Mucosa of rectum (tissue), 2 donors: ENCODE measurements around the gene NIN.
A peak's percentile ranks its signal among the peaks of the same experiment; 100 is the strongest.

ENCODE experiments used
- H3K27ac ChIP-seq, 2 donors: one replicate each; pipeline ENCODE4 v1.7.0; 2013; ENCODE audit warnings: inconsistent platforms in 2 of 2, low read depth in 2 of 2, low read length in 2 of 2
- H3K27me3 ChIP-seq, 2 donors: one replicate each; pipeline ENCODE4 v1.7.0; 2013; ENCODE audit warnings: low read length in 2 of 2; ENCODE audit not compliant: control insufficient read depth in 2 of 2, insufficient read depth in 2 of 2
- H3K36me3 ChIP-seq, 2 donors: one replicate each; pipeline ENCODE4 v1.7.0; 2013; ENCODE audit warnings: low read length in 2 of 2; ENCODE audit not compliant: control insufficient read depth in 2 of 2, insufficient read depth in 2 of 2
- H3K4me1 ChIP-seq, 2 donors: one replicate each; pipeline ENCODE4 v1.7.0; 2013; ENCODE audit warnings: low read length in 2 of 2, mild to moderate bottlenecking in 1 of 2; ENCODE audit not compliant: control insufficient read depth in 2 of 2, insufficient read depth in 2 of 2
- H3K4me3 ChIP-seq, 2 donors: one replicate each; pipeline ENCODE4 v1.7.0; 2013; ENCODE audit warnings: low read length in 2 of 2
- H3K9ac ChIP-seq, 2 donors: one replicate each; pipeline ENCODE4 v1.7.0; 2013; ENCODE audit warnings: low read length in 2 of 2, low read depth in 1 of 2, mild to moderate bottlenecking in 1 of 2
- H3K9me3 ChIP-seq, 2 donors: one replicate each; pipeline ENCODE4 v1.7.0; 2013; ENCODE audit warnings: low read length in 2 of 2; ENCODE audit not compliant: control insufficient read depth in 2 of 2
- donor health status: healthy.
- donor health status: Normal muscosa, but diverticular disease.

NIN gene

GRCh38 chr14:50860478-50861086 lies 29.6 kb upstream of the NIN start:
- peaks cover 6 to 8% of the 10 kb centered on the region in 2 donors for H3K4me1 ChIP-seq
- H3K9me3 ChIP-seq, result no peaks in the 10 kb centered on the region
- no peaks in the 10 kb centered on the region for H3K36me3 ChIP-seq
- peak overlapping the region; percentile 61 to 85 for H3K4me3 ChIP-seq
- peak overlapping the region in 1 of 2 donors; percentile 16 for H3K27ac ChIP-seq
- no peaks in the 10 kb centered on the region for H3K27me3 ChIP-seq
- peak overlapping the region; percentile 52 for H3K9ac ChIP-seq

DNA sequence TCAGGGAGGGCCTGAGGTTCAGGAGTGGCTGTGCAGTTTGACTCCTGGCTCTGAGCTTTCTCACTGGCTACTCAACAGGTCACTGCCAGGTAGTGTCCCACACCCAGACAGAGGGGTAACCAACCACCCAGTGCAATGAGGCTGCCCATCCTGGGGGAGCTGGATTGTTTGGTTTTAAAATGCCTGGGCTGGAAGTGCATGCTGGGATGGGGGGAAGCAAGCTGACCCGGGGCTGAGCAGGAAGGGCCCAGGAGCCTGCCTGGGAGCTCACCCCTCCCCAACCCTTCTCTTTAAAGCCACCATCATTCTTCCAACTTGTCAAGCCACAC lies 28.3 kb upstream of the NIN start:
- Histone ChIP-seq H3K9ac (peak overlapping the region in 1 of 2 donors; percentile 32), H3K27ac (peak overlapping the region in 1 of 2 donors; percentile 9), H3K4me1 (peaks cover 6 to 8% of the 10 kb centered on the region in 2 donors), H3K27me3 (no peaks in the 10 kb centered on the region), H3K9me3 (no peaks in the 10 kb centered on the region), H3K36me3 (no peaks in the 10 kb centered on the region), H3K4me3 (peak overlapping the region; percentile 61 to 85)

DNA sequence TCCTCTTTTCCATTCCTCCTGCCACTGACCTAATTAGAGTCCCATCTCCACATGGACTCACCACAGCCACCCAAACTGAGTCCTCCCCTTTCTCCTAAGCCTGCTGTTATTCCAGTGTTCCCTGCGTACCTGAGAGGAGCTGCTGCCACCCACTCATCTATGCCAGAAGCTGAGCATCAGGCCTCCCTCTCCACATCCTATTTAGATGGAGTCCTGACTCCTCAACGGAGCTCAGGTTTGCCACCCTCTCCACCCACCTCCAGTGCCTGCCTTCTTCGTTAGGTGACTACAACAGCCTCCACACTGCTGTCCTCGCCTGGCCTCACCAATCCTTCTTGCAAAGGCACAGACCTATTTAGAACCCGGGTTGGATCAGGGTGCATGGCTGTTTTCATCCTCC lies 25.7 kb upstream of the NIN start:
- H3K4me3 ChIP-seq, result no peak overlapping the region
- H3K27ac ChIP-seq, result no peak overlapping the region
- peaks cover 6 to 8% of the 10 kb centered on the region in 2 donors for H3K4me1 ChIP-seq
- H3K9me3 ChIP-seq, result no peaks in the 10 kb centered on the region
- H3K36me3 ChIP-seq, result no peaks in the 10 kb centered on the region
- no peaks in the 10 kb centered on the region for H3K27me3 ChIP-seq
- no peak overlapping the region for H3K9ac ChIP-seq

DNA sequence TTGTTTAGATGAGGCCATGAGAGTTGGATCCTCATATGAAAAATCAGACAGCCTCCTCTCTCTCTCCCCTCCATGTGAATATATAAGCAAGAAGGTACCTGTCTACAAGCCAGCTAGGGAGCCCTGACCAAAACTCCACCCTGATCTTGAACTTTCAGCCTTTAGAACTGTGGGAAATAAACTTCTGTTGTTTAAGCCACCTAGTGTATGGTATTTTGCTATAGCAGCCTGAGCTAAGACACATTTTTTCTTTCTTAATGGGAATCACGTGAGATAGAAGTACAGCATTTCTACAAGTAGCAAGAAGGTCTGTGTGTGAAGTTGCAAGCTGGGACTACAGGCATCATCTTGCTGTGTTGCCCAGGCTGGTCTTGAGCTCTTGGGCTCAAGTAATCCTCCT lies 24.6 kb upstream of the NIN start:
- no peaks in the 10 kb centered on the region for H3K36me3 ChIP-seq
- no peaks in the 10 kb centered on the region for H3K9me3 ChIP-seq
- no peaks in the 10 kb centered on the region for H3K27me3 ChIP-seq
- no peak overlapping the region for H3K27ac ChIP-seq
- no peak overlapping the region for H3K4me3 ChIP-seq
- H3K9ac ChIP-seq, result no peak overlapping the region
- peaks cover 6 to 8% of the 10 kb centered on the region in 2 donors for H3K4me1 ChIP-seq

DNA sequence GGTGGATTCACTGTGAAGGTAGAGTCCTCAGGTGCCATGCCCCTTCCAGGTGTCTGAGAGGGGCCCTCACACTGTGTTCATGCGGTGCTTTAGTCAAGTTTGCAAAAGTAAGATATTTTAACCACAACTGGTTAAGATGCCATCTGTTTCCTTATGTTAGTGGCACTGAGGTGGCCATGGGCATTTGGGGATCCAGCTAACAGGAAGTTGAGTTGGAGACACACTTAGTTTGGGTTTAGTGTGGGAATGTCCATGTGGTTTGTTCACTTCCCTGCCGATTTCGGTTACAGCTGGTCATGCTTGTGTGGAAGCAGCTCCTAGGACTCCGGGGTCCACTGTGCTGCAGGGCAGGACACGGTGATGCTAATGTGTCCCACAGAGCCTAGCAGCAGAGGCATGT lies 23.6 kb upstream of the NIN start:
- Histone ChIP-seq H3K36me3 (no peaks in the 10 kb centered on the region), H3K27me3 (no peaks in the 10 kb centered on the region), H3K4me1 (peaks cover 2% of the 10 kb centered on the region in 2 donors), H3K9me3 (no peaks in the 10 kb centered on the region), H3K4me3 (no peak overlapping the region), H3K27ac (no peak overlapping the region), H3K9ac (no peak overlapping the region)

- Histone ChIP-seq H3K4me3 (no peak overlapping the region), H3K4me1 (no peaks in the 10 kb centered on the region), H3K27ac (no peak overlapping the region), H3K9ac (no peak overlapping the region), H3K27me3 (no peaks in the 10 kb centered on the region), H3K9me3 (no peaks in the 10 kb centered on the region), H3K36me3 (no peaks in the 10 kb centered on the region)
Measured at GRCh38 chr14:50853891-50854290, 22.9 kb upstream of the NIN start.

- Histone ChIP-seq H3K27ac (no peak overlapping the region), H3K4me1 (no peaks in the 10 kb centered on the region), H3K36me3 (no peaks in the 10 kb centered on the region), H3K9me3 (no peaks in the 10 kb centered on the region), H3K4me3 (no peak overlapping the region), H3K27me3 (no peaks in the 10 kb centered on the region), H3K9ac (no peak overlapping the region)
Measured at GRCh38 chr14:50846226-50846880, 15.4 kb upstream of the NIN start.

- Histone ChIP-seq H3K9me3 (no peaks in the 10 kb centered on the region), H3K36me3 (no peaks in the 10 kb centered on the region), H3K4me1 (no peaks in the 10 kb centered on the region), H3K27ac (no peak overlapping the region), H3K27me3 (no peaks in the 10 kb centered on the region), H3K9ac (no peak overlapping the region), H3K4me3 (no peak overlapping the region)
Measured at GRCh38 chr14:50845166-50845565, 14.2 kb upstream of the NIN start.

- Histone ChIP-seq H3K9me3 (no peaks in the 10 kb centered on the region), H3K27me3 (no peaks in the 10 kb centered on the region), H3K27ac (no peak overlapping the region), H3K9ac (no peak overlapping the region), H3K4me1 (no peaks in the 10 kb centered on the region), H3K4me3 (no peak overlapping the region), H3K36me3 (no peaks in the 10 kb centered on the region)
Measured at GRCh38 chr14:50844391-50844790, 13.4 kb upstream of the NIN start.

GRCh38 chr14:50839691-50840090 lies 8.7 kb upstream of the NIN start:
- H3K9me3 ChIP-seq, result no peaks in the 10 kb centered on the region
- H3K4me1 ChIP-seq, result no peaks in the 10 kb centered on the region
- peaks cover 2% of the 10 kb centered on the region in 2 donors for H3K27me3 ChIP-seq
- H3K36me3 ChIP-seq, result no peaks in the 10 kb centered on the region
- no peak overlapping the region for H3K9ac ChIP-seq
- H3K4me3 ChIP-seq, result no peak overlapping the region
- H3K27ac ChIP-seq, result no peak overlapping the region
